Neuronal stem cell (in vitro differentiated cells): ENCODE data around the gene SCN2B.
"Not testable (repeated sequence)": the region's sequence is repeated elsewhere in the genome, so short reads cannot be mapped to it uniquely, and the experiment has no call there.

Experiments used
- DNase-seq: peaks from one replicate; pipeline ENCODE4 v3.0.0-alpha.2; 2013; ENCODE audit warnings: low spot score
- H2AFZ ChIP-seq: one replicate; pipeline ENCODE4 v1.6.1; 2013; ENCODE audit warnings: mild to moderate bottlenecking, low read length, inconsistent platforms
- H2AK5ac ChIP-seq: 2 replicates; pipeline ENCODE4 v1.6.1; 2013; ENCODE audit warnings: low read depth, mild to moderate bottlenecking, inconsistent platforms, low read length, moderate library complexity, mixed read lengths
- H2BK120ac ChIP-seq: 2 replicates; pipeline ENCODE4 v1.6.1; 2013; ENCODE audit warnings: low read depth, mild to moderate bottlenecking, inconsistent platforms, low read length, moderate library complexity, mixed read lengths
- H2BK12ac ChIP-seq: one replicate; pipeline ENCODE4 v1.6.1; 2013; ENCODE audit warnings: low read length, inconsistent platforms
- H2BK15ac ChIP-seq: 2 replicates; pipeline ENCODE4 v1.6.1; 2013; ENCODE audit warnings: mild to moderate bottlenecking, low read length, inconsistent platforms, mixed read lengths
- H2BK5ac ChIP-seq: one replicate; pipeline ENCODE4 v1.6.1; 2013; ENCODE audit warnings: inconsistent platforms, mild to moderate bottlenecking, low read length, moderate library complexity
- H3K14ac ChIP-seq: one replicate; pipeline ENCODE4 v1.6.1; 2013; ENCODE audit warnings: low read length, inconsistent platforms
- H3K18ac ChIP-seq: 2 replicates; pipeline ENCODE4 v1.6.1; 2013; ENCODE audit warnings: low read length, inconsistent platforms
- H3K23ac ChIP-seq: 2 replicates; pipeline ENCODE4 v1.6.1; 2013; ENCODE audit warnings: low read depth, mild to moderate bottlenecking, mixed read lengths, low read length, inconsistent platforms; ENCODE audit not compliant: poor library complexity
- H3K27ac ChIP-seq: replicated peaks from 3 replicates; pipeline ENCODE4 v1.5.1; 2013; ENCODE audit warnings: low read length, inconsistent platforms
- H3K27me3 ChIP-seq, 3 experiments: 2 replicates each; pipeline ENCODE4 v1.6.1; 2013; ENCODE audit warnings: low read length in 3 of 3, mild to moderate bottlenecking in 2 of 3, inconsistent platforms in 1 of 3, low read depth in 1 of 3, mixed read lengths in 1 of 3, moderate library complexity in 1 of 3; ENCODE audit not compliant: control insufficient read depth in 3 of 3, insufficient read depth in 3 of 3
- H3K36me3 ChIP-seq, 2 donors: replicated peaks in 1 of 2; 2 replicates each; pipeline ENCODE4 v1.6.1; 2013; ENCODE audit warnings: low read length in 2 of 2; ENCODE audit not compliant: control insufficient read depth in 2 of 2, insufficient read depth in 2 of 2
- H3K4ac ChIP-seq: 2 replicates; pipeline ENCODE4 v1.6.1; 2013; ENCODE audit warnings: inconsistent platforms, mild to moderate bottlenecking, low read length, moderate library complexity
- H3K4me1 ChIP-seq, 2 donors: 1 replicate in 1 of 2; 2 replicates in 1 of 2; pipeline ENCODE4 v1.6.1; 2013; ENCODE audit warnings: low read length in 2 of 2, low read depth in 1 of 2; ENCODE audit not compliant: control insufficient read depth in 2 of 2, insufficient read depth in 1 of 2
- H3K4me2 ChIP-seq: one replicate; pipeline ENCODE4 v1.6.1; 2013; ENCODE audit warnings: mild to moderate bottlenecking, low read length, inconsistent platforms; ENCODE audit not compliant: insufficient read depth, poor library complexity, severe bottlenecking
- H3K4me3 ChIP-seq, 2 donors: 2 replicates each; pipeline ENCODE4 v1.5.1; 2013; ENCODE audit warnings: low read length in 2 of 2, mild to moderate bottlenecking in 2 of 2, inconsistent platforms in 1 of 2, moderate library complexity in 1 of 2
- H3K79me1 ChIP-seq: one replicate; pipeline ENCODE4 v1.6.1; 2013; ENCODE audit warnings: low read depth, mild to moderate bottlenecking, inconsistent platforms, low read length, moderate library complexity
- H3K9ac ChIP-seq: one replicate; pipeline ENCODE4 v1.6.1; 2013; ENCODE audit warnings: mild to moderate bottlenecking, low read depth, low read length, inconsistent platforms; ENCODE audit not compliant: poor library complexity
- H3K9me3 ChIP-seq, 2 donors: replicated peaks in 1 of 2; 2 replicates each; pipeline versions ENCODE3 to v1.6.1; 2013; ENCODE audit warnings: low read length in 2 of 2, mild to moderate bottlenecking in 2 of 2, inconsistent platforms in 1 of 2, low read depth in 1 of 2, mixed read lengths in 1 of 2, moderate library complexity in 1 of 2; ENCODE audit not compliant: control insufficient read depth in 2 of 2, insufficient read depth in 1 of 2
- H4K8ac ChIP-seq: one replicate; pipeline ENCODE4 v1.6.1; 2013; ENCODE audit warnings: low read depth, mild to moderate bottlenecking, inconsistent platforms, low read length, moderate library complexity
- H4K91ac ChIP-seq: one replicate; pipeline ENCODE4 v1.6.1; 2013; ENCODE audit warnings: low read length, low read depth, mild to moderate bottlenecking, inconsistent platforms; ENCODE audit not compliant: poor library complexity
- WGBS, 2 donors: extraction: QIAGEN DNeasy Blood & Tissue Kit; methylation state at CpG; one replicate each; pipeline ENCODE4 v1.1.7; 2013; ENCODE audit warnings: missing lambda C conversion rate in 2 of 2, mixed read lengths in 1 of 2; ENCODE audit not compliant: insufficient read length in 2 of 2, insufficient replicate concordance in 1 of 2; ENCODE audit errors: extremely low coverage in 2 of 2; 5-methylcytosine and 5-hydroxymethylcytosine counted together

Gene SCN2B

DNA sequence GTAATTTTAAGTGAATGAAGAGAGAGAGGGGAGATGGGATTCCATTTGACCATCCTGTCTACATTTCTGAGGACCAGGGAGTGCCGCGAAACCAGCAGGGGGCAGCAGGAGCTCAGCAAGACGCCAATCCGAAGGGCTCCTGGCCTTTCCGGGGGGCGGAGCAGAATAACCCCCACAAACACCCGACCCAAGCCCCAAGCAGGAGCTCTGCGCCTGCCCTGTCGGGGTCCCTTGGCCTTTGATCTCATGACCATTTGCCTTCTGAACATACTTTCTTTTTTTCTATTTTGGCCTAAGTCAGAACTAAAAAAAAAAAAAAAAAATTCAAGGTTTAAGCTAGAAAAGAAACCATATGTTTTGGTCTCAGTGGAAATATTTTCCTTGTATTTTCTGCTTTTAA lies 21.9 kb upstream of the SCN2B start:
- H3K9me3 ChIP-seq = no peaks in the 10 kb centered on the region
- no peak overlapping the region for H2BK15ac ChIP-seq
- H3K27ac ChIP-seq = no peak overlapping the region
- H4K8ac ChIP-seq = no peak overlapping the region
- H2BK5ac ChIP-seq = no peak overlapping the region
- no peak overlapping the region for H3K9ac ChIP-seq
- H2BK120ac ChIP-seq = no peak overlapping the region
- H3K27me3 ChIP-seq = peaks cover 0 to 30% (median 2%) of the 10 kb centered on the region in 3 experiments
- no peak overlapping the region for H2AK5ac ChIP-seq
- no peak overlapping the region for H3K4ac ChIP-seq
- no CpG with 5 or more reads among the region's 9 CpGs for WGBS, 2 donors
- no peak overlapping the region for H3K23ac ChIP-seq
- no peak overlapping the region for H4K91ac ChIP-seq
- H3K18ac ChIP-seq = no peak overlapping the region
- DNase-seq = no peak
- peaks cover 0 to 4% of the 10 kb centered on the region in 2 donors for H3K4me1 ChIP-seq
- no peak overlapping the region for H3K4me3 ChIP-seq
- H3K79me1 ChIP-seq = no peaks in the 10 kb centered on the region
- no peaks in the 10 kb centered on the region for H3K36me3 ChIP-seq
- H2BK12ac ChIP-seq = no peak overlapping the region
- H3K14ac ChIP-seq = no peak overlapping the region
- no peak overlapping the region for H3K4me2 ChIP-seq
- H2AFZ ChIP-seq = no peak overlapping the region

DNA sequence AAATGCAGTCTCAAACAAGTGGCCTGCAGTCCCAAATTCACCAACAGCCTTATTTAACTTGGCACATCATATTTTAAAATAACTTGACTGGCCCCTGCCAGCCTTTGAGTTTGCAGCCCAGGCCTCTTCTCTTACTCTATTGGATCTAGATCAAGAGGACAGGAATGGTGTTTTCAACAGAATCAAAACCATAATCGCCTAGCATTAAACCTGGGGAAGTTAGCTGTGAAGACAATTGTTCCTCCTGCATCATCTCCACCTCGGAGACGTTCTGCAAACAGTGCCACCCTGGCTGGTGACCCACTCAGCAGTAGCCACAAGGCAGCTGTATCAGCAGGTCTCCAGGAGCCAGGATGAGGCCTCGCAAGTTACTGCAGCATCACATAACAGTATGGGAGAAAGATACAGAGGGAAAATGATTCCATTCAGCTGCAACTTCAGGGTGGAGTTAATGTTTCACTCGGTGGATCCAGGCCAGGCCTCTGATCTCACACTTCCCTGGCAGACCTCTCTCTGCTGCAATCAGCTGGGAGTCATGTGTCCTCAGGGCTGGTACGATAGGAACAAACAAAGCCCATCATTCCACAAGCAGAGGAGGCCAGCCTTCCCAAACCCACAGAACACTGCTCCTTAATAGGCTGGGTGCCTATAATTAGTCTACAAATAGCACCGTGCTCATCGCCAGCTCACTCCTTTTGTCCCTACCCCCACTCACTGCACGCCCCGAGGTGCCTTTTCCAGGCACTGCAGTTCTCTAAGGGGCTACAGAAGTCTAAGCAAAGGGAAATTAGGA lies 18.6 kb upstream of the SCN2B start:
- Histone ChIP-seq H2AFZ (no peak overlapping the region), H4K8ac (no peak overlapping the region), H3K27ac (no peak overlapping the region), H3K9me3 (no peaks in the 10 kb centered on the region), H2BK12ac (no peak overlapping the region), H3K79me1 (no peaks in the 10 kb centered on the region), H3K23ac (no peak overlapping the region), H3K18ac (peak overlapping the region; percentile 81), H2BK15ac (no peak overlapping the region), H3K4me3 (no peak overlapping the region), H2BK120ac (no peak overlapping the region), H2BK5ac (no peak overlapping the region), H4K91ac (no peak overlapping the region), H3K14ac (no peak overlapping the region), H3K4me2 (no peak overlapping the region), H3K9ac (peak overlapping the region; percentile 34), H3K4me1 (peaks cover 0 to 4% of the 10 kb centered on the region in 2 donors), H3K36me3 (no peaks in the 10 kb centered on the region), H3K4ac (no peak overlapping the region), H3K27me3 (peaks cover 0 to 6% (median 0%) of the 10 kb centered on the region in 3 experiments), H2AK5ac (no peak overlapping the region)
- no CpG with 5 or more reads among the region's 10 CpGs for WGBS, 2 donors
- no peak for DNase-seq

DNA sequence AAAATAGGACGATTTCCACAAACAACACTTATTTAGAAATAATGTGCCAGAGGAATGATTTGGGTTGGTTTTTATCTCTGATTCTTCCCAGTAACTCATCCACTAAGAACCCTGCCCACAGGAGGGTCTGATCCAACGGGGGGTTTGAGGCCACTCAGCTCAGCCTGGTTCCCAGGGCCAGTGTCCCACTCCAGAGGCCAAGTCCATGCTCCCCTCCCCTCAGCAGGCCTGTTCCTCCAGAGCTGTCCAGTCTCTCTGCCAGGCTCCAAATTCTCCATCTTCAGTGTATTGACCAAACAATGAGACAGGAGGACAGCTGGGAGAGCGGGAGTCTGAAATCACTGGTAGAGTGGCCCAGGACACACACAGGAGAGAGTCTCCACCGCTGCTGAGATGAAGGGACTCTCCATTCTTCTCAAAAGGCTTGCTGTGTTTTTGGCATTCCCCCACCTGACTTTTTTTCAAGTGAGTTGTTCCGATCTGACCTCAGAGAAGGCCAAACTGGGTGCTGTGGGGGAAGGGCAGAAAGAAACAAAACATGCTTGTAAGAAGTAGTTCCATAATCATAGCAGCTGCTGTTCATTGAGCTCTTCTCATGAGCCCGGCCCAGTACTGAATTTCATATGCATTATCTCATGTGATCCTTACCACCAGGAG lies 17.6 kb upstream of the SCN2B start:
- WGBS, 2 donors = no CpG with 5 or more reads among the region's 6 CpGs
- H2BK120ac ChIP-seq = no peak overlapping the region

DNA sequence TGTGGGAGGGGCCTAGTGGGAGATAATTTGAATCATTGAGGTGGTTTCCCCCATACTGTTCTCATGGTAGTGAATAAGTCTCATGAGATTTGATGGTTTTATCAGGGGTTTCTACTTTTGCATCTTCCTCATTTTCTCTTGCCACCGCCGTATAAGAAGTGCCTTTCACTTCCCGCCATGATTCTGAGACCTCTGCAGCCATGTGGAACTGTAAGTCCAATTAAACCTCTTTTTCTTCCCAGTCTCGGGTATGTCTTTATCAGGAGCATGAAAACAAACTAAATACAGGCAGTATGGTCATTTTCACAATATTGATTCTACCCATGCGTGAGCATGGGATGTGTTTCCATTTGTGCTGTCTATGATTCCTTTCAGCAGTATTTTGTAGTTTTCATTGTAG lies 16.4 kb upstream of the SCN2B start:
- not testable (repeated sequence) for H2BK5ac ChIP-seq, H3K4me3 ChIP-seq, H3K4ac ChIP-seq, H2BK120ac ChIP-seq, H2AFZ ChIP-seq, H3K4me1 ChIP-seq, H4K8ac ChIP-seq, H3K18ac ChIP-seq, H4K91ac ChIP-seq, H3K79me1 ChIP-seq, H3K9ac ChIP-seq, H3K4me2 ChIP-seq, H2AK5ac ChIP-seq, H3K9me3 ChIP-seq, H3K27ac ChIP-seq, H3K23ac ChIP-seq, DNase-seq, H3K36me3 ChIP-seq, H3K14ac ChIP-seq, H2BK12ac ChIP-seq, H3K27me3 ChIP-seq, H2BK15ac ChIP-seq
- no CpG with 5 or more reads among the region's 5 CpGs for WGBS, 2 donors

More for the DNA sequence above, 17.6 kb upstream of the SCN2B start:
- H3K4me1 ChIP-seq = peaks cover 0 to 4% of the 10 kb centered on the region in 2 donors
- no peak overlapping the region for H4K91ac ChIP-seq
- no peak overlapping the region for H2BK5ac ChIP-seq
- no peak overlapping the region for H2BK12ac ChIP-seq
- peak overlapping the region; percentile 34 for H2AK5ac ChIP-seq
- no peak overlapping the region for H2AFZ ChIP-seq
- H3K9ac ChIP-seq = no peak overlapping the region
- H3K79me1 ChIP-seq = no peaks in the 10 kb centered on the region
- no peak overlapping the region for H4K8ac ChIP-seq
- H3K23ac ChIP-seq = no peak overlapping the region
- no peak overlapping the region for H2BK15ac ChIP-seq
- H3K18ac ChIP-seq = no peak overlapping the region
- no peaks in the 10 kb centered on the region for H3K36me3 ChIP-seq
- no peaks in the 10 kb centered on the region for H3K9me3 ChIP-seq
- no peak overlapping the region for H3K27ac ChIP-seq
- DNase-seq = no peak
- no peak overlapping the region for H3K4me2 ChIP-seq
- no peak overlapping the region for H3K14ac ChIP-seq
- H3K4me3 ChIP-seq = no peak overlapping the region
- no peak overlapping the region for H3K4ac ChIP-seq
- H3K27me3 ChIP-seq = peaks cover 0 to 6% (median 0%) of the 10 kb centered on the region in 3 experiments
